Measurements from ENCODE around the gene TFEB.

GRCh38 chr6:41757931-41758640 is 22.7 kb upstream of the TFEB start:
- TF ChIP-seq POLR2A (IDR thresholded peaks at IDR 0.05; ENCODE audit: low read length) (no peak), GATA1 (IDR thresholded peaks at IDR 0.05; ENCODE audit: low read depth, low read length) (no peak)

Measured in erythroblast (primary cell).